Measurements from ENCODE around the gene BHLHE40.

Gene BHLHE40

DNA sequence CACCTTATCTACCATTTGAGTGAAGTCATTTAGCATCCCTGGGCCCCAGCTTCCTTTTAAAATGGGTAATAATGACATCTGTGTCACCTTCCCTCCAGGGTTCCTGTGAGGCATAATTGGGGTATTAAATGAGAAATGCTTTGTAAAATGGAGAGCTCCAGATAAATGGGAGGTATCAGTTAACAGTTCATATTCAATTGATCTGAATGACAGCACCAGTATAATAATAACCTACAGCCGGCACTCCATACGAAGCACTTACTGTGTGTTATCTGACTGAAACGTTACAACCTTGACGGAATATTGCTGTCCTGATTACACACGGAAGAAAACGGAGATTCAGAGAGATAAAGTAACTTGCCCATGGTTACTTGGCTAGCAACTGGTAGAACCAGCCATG lies 53.6 kb downstream of the BHLHE40 start:
- DNase-seq (ENCODE audit: insufficient read length, low spot score): no peak
- TF ChIP-seq, protein P1, sequence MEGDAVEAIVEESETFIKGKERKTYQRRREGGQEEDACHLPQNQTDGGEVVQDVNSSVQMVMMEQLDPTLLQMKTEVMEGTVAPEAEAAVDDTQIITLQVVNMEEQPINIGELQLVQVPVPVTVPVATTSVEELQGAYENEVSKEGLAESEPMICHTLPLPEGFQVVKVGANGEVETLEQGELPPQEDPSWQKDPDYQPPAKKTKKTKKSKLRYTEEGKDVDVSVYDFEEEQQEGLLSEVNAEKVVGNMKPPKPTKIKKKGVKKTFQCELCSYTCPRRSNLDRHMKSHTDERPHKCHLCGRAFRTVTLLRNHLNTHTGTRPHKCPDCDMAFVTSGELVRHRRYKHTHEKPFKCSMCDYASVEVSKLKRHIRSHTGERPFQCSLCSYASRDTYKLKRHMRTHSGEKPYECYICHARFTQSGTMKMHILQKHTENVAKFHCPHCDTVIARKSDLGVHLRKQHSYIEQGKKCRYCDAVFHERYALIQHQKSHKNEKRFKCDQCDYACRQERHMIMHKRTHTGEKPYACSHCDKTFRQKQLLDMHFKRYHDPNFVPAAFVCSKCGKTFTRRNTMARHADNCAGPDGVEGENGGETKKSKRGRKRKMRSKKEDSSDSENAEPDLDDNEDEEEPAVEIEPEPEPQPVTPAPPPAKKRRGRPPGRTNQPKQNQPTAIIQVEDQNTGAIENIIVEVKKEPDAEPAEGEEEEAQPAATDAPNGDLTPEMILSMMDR (IDR thresholded peaks at IDR 0.05; ENCODE audit: insufficient read depth, missing control alignments): no peak
- no peak for FAIRE-seq
